Tibial nerve (tissue), 4 donors: ENCODE data around the gene B4GALT6. TPM values are rescaled to one million over a fixed set of nuclear protein-coding genes. Genes with fewer than 3 reads are reported as not detected.

Experiments used
- DNase-seq, 2 donors: peaks; one replicate each; pipeline ENCODE4 v3.0.0-alpha.2; 2019; ENCODE audit warnings: low spot score in 2 of 2
- H3K27ac ChIP-seq, 4 donors: fragments of 200-600 bp; sonication (generic) in 3 of 4; one replicate each; pipeline ENCODE4 v1.5.1; 2017 to 2019; ENCODE audit warnings: mild to moderate bottlenecking in 1 of 4
- H3K27me3 ChIP-seq, 2 donors: fragments of 200-600 bp; sonication (generic) in 1 of 2; one replicate each; pipeline versions ENCODE4 v1.5.1 to v1.6.0; 2017 to 2019
- H3K36me3 ChIP-seq, 3 donors: fragments of 200-600 bp; sonication (generic); one replicate each; pipeline ENCODE4 v1.5.1; 2018 to 2019
- H3K4me1 ChIP-seq, 4 donors: fragments of 200-600 bp; sonication (generic) in 3 of 4; one replicate each; pipeline ENCODE4 v1.5.1; 2017 to 2019
- H3K4me3 ChIP-seq, 4 donors: fragments of 200-600 bp; sonication (generic) in 3 of 4; one replicate each; pipeline ENCODE4 v1.5.1; 2017 to 2019; ENCODE audit warnings: mild to moderate bottlenecking in 1 of 4, moderate library complexity in 1 of 4
- H3K9me3 ChIP-seq, 4 donors: fragments of 200-600 bp; sonication (generic) in 3 of 4; one replicate each; pipeline ENCODE4 v1.5.1; 2017 to 2019
- EP300 ChIP-seq, 2 donors: sonication (generic); formaldehyde crosslinking; IDR thresholded peaks; one replicate each; pipeline ENCODE4 v1.6.1; 2017; ENCODE audit warnings: antibody characterized with exemption in 2 of 2, mild to moderate bottlenecking in 1 of 2
- POLR2A ChIP-seq, 2 donors: fragments of 450-650 bp; IDR thresholded peaks; one replicate each; pipeline ENCODE4 v1.6.1; 2017; ENCODE audit warnings: antibody characterized with exemption in 2 of 2, mild to moderate bottlenecking in 2 of 2, moderate library complexity in 2 of 2
- WGBS, 2 donors: methylation state at CpG; one replicate each; pipeline ENCODE4 v1.1.5; 2018; 5-methylcytosine and 5-hydroxymethylcytosine counted together
- total RNA-seq, 4 donors: library from RNA; depleted of rRNA; stranded (reverse); fragments of >200 nt; gene quantifications; one replicate each; pipeline ENCODE4 v1.1.0, GENCODE V29; 2016
- TF ChIP-seq, protein P1 (sequence below), 5 experiments: fragments of 200-600 bp in 3 of 5; fragments of 450-650 bp in 2 of 5; sonication (generic) in 3 of 5; IDR thresholded peaks; one replicate each; pipeline ENCODE4 v1.5.1; 2016 to 2019; ENCODE audit warnings: antibody characterized with exemption in 5 of 5, mild to moderate bottlenecking in 3 of 5, moderate library complexity in 2 of 5

Gene B4GALT6
- total RNA-seq, 4 donors from 2014 or later: 0.98 to 2.1 (median 1.5) TPM

DNA sequence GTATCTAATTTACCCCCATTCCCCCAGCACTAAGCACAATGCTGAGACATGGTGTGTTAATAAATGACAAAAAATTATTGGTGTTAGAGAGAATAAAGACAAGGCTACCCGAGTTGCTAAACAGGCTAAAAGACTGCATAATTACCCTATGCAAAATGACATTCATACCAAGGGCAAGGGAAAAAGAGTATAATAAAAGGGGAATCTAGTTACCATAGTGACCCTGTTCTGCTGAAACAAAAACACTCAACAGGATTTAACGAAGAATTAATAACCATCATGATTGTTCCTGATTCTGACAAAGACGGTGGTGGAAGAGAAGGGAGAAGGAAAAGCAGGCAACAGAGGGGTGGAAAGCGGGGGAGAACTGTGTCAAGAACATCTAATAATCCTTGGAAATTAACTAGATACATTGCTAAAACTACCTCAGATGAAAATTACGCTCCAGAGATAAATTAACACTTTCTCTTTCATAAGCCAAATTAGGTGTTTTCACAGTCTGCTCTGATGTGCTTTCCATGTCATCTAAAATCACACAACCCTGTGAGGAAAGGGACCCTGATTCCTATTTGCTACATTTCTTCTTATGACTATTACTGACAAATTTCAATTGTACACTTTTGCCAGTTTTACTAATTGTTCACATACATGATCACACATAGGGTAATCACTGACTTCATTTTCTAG is 67.2 kb downstream of the B4GALT6 start:
- H3K36me3 ChIP-seq: no peaks in the 10 kb centered on the region
- no peak overlapping the region for H3K4me3 ChIP-seq
- no peaks in the 10 kb centered on the region for H3K27me3 ChIP-seq
- TF ChIP-seq, protein P1, sequence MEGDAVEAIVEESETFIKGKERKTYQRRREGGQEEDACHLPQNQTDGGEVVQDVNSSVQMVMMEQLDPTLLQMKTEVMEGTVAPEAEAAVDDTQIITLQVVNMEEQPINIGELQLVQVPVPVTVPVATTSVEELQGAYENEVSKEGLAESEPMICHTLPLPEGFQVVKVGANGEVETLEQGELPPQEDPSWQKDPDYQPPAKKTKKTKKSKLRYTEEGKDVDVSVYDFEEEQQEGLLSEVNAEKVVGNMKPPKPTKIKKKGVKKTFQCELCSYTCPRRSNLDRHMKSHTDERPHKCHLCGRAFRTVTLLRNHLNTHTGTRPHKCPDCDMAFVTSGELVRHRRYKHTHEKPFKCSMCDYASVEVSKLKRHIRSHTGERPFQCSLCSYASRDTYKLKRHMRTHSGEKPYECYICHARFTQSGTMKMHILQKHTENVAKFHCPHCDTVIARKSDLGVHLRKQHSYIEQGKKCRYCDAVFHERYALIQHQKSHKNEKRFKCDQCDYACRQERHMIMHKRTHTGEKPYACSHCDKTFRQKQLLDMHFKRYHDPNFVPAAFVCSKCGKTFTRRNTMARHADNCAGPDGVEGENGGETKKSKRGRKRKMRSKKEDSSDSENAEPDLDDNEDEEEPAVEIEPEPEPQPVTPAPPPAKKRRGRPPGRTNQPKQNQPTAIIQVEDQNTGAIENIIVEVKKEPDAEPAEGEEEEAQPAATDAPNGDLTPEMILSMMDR (IDR thresholded peaks at IDR 0.05): no peak
- TF ChIP-seq POLR2A (IDR thresholded peaks at IDR 0.05) (no peak), EP300 (IDR thresholded peaks at IDR 0.05) (no peak)
- DNase-seq: no peak
- no peaks in the 10 kb centered on the region for H3K9me3 ChIP-seq
- WGBS, 2 donors: 57 to 64% methylated on average over 5 of the region's 5 CpGs
- H3K27ac ChIP-seq: no peak overlapping the region
- H3K4me1 ChIP-seq: no peaks in the 10 kb centered on the region

DNA sequence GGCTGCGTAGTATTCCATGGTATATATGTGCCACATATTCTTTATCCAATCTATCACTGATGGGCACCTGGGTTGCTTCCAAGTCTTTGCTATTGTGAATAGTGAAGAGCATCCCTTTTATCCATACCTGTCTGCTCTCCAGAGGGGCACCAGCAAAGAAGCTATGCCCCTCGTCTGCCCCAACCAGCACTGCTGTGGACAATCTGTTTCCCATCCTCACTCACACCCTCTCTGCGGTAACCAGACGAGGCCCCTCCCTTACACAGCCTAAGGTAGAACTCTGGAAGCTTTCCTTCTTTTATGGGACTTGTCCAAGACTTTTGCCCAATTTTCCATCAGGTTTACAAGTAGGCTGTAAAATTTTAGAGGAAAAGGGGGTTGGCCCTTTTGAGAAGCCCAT is 67.8 kb downstream of the B4GALT6 start:
- 82 to 84% methylated on average over 4 of the region's 4 CpGs for WGBS, 2 donors

DNA sequence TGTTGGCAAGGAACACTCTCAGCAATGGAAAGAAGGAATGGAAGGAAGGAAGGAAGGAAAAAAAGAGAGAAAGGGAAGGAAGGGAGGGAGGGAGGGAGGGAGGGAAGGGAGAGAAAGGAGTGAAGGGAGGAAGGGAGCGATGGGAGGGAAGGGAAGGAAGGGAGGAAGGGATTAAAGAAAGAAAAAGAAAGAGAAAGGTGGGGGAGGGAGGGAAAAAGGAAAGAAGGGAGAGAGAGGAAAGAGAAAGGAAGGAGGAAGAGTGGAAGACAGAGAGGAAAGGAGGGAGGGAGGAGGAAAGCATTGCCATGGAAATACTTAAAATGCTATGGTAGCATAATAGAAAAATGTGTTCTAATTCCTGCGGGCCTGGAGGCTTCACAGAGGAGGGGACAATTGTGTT is 70.3 kb downstream of the B4GALT6 start:
- H3K27ac ChIP-seq: no peak overlapping the region
- no peaks in the 10 kb centered on the region for H3K4me1 ChIP-seq
- no peak overlapping the region for H3K4me3 ChIP-seq
- H3K36me3 ChIP-seq: no peaks in the 10 kb centered on the region
- no peaks in the 10 kb centered on the region for H3K27me3 ChIP-seq
- no peak for DNase-seq
- 71 to 76% methylated on average over 2 of the region's 2 CpGs for WGBS, 2 donors
- H3K9me3 ChIP-seq: no peaks in the 10 kb centered on the region
- TF ChIP-seq, protein P1 (IDR thresholded peaks at IDR 0.05): no peak
- TF ChIP-seq EP300 (IDR thresholded peaks at IDR 0.05): no peak
- TF ChIP-seq POLR2A (IDR thresholded peaks at IDR 0.05): no peak

More for the DNA sequence above, 67.8 kb downstream of the B4GALT6 start:
- Histone ChIP-seq H3K36me3 (no peaks in the 10 kb centered on the region), H3K27ac (no peak overlapping the region), H3K9me3 (no peaks in the 10 kb centered on the region), H3K27me3 (no peaks in the 10 kb centered on the region), H3K4me3 (no peak overlapping the region), H3K4me1 (no peaks in the 10 kb centered on the region)
- TF ChIP-seq POLR2A (IDR thresholded peaks at IDR 0.05): no peak
- TF ChIP-seq, protein P1 (IDR thresholded peaks at IDR 0.05): no peak
- no peak for DNase-seq

DNA sequence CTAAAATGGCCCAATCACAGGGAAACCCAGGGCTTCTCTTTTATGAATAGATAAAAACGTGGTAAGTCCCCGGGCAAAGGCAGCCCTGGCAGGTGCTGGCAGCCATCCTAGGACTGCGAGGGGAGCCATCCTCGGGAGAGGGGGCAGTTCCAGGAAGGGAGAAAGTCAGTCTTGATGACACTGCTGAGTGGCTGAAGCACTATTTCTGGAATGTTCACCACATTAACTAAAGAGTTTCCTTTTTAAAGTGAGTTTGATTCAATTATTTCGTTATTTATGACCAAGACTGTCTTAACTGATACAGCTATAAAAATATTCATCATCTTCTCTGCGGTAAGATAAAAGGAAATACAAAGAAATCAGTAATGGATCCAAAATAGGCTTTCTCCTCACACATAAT is 72.3 kb downstream of the B4GALT6 start:
- no peak overlapping the region for H3K27ac ChIP-seq
- H3K9me3 ChIP-seq: no peaks in the 10 kb centered on the region
- no peaks in the 10 kb centered on the region for H3K27me3 ChIP-seq
- DNase-seq: no peak
- H3K4me1 ChIP-seq: no peaks in the 10 kb centered on the region
- H3K4me3 ChIP-seq: no peak overlapping the region
- no peaks in the 10 kb centered on the region for H3K36me3 ChIP-seq
- TF ChIP-seq POLR2A (IDR thresholded peaks at IDR 0.05): no peak
- TF ChIP-seq EP300 (IDR thresholded peaks at IDR 0.05): no peak
- TF ChIP-seq, protein P1 (IDR thresholded peaks at IDR 0.05): no peak
- WGBS, 2 donors: 62 to 69% methylated on average over 6 of the region's 6 CpGs

DNA sequence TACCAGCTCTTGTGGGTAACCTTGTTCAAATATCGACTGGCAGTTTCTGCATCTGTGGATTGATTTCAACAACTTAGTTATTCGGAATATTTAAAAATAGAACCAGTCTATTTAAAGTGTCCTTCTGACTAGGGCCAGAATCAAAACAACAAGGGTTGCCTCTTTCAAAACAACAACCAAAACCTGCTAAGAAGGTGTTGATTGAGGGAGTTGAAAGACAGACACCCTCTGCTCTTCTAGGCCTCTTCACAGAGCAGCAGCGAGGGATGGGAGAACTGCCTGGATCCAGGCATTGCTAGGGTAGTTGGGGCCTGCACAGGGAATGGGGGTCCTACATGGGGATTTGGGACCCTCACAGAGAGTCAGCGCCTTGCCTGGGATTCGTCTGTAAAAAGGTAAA is 72.9 kb downstream of the B4GALT6 start:
- Histone ChIP-seq H3K4me1 (no peaks in the 10 kb centered on the region), H3K4me3 (no peak overlapping the region), H3K36me3 (no peaks in the 10 kb centered on the region), H3K9me3 (no peaks in the 10 kb centered on the region), H3K27me3 (no peaks in the 10 kb centered on the region), H3K27ac (no peak overlapping the region)
- TF ChIP-seq, protein P1 (IDR thresholded peaks at IDR 0.05): no peak
- TF ChIP-seq EP300 (IDR thresholded peaks at IDR 0.05) (no peak), POLR2A (IDR thresholded peaks at IDR 0.05) (no peak)
- WGBS, 2 donors: 89 to 90% methylated on average over 5 of the region's 5 CpGs
- DNase-seq: no peak
